HG03045 (cell line): ENCODE measurements around the gene HNRNPLL.

Source experiments
- ATAC-seq: cut with Tn5 transposase; IDR thresholded peaks from one replicate; pipeline ENCODE4 v1.9.1; 2021; ENCODE audit warnings: mild to moderate bottlenecking, moderate library complexity; ENCODE audit not compliant: unreplicated experiment

Gene HNRNPLL

DNA sequence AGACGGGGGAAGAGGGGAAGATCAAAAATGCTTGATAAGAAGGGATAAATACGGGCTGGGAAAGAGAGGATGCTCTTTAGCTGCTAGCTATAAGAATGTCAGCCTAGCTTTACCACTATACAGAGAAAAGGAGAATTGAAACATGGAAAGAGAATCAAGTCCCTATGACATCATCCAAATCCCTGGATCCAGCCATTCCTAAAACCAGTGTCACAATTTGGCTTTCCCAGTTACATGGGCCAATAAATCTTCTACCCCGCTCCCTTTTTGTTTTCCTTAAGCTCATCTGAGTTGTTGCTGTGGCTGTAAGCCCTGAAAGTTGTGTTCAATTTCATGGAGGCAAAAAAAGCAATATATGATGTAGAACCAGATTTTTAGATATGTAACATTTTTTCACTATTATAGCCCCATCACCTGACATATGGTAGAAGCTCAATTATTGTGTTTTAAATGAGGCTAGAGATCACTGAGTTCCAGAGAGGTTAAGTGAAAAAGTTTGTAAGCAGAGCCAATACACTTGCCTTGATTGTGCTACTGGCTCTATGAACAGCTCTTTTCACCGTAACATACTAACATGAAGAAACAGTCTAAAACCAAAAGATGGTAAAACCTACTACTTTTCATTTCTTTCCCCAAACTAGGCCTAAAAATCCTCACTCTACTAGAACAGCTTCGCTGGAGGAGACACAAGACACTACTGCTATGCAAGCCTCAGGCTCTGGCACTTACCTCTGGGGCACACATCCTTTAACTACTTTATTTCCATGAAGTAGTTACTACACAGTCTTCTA is 4.3 kb downstream of the HNRNPLL start:
- ATAC-seq, result no peak

DNA sequence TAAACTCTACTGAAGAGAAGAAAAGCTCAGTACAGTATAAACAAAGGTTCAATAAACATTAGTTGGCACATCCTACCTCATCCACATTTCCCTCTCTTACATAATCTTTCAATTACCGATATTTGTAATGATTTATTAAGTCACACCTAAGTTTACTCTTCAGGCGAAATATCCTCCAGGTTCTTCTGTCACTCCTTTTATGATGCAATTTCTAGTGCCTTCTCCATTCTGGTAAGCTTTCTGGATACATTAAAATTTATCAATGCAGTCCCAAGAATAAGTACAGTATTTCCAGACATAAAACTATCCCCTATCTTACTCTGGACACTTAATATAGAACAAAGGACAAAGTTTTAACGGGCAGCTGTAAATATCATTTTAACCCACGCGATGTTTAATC is 5.6 kb downstream of the HNRNPLL start:
- ATAC-seq, result no peak

DNA sequence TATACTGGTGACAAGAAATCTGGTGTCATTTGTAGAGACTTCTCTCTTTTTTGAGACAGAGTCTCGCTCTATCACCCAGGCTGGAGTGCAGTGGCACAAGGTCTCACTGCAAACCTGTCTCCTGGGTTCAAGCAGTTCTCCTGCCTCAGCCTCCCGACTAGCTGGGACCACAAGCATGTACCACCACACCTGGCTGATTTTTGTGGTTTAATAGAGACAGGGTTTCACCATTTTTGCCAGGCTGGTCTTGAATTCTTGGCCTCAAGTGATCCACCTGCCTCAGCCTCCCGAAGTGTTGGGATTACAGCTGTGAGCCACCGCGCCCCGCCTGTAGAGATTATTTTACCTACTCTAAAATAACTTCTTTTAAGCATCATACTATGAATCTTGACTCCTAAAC is 6.5 kb downstream of the HNRNPLL start:
- ATAC-seq, result no peak

DNA sequence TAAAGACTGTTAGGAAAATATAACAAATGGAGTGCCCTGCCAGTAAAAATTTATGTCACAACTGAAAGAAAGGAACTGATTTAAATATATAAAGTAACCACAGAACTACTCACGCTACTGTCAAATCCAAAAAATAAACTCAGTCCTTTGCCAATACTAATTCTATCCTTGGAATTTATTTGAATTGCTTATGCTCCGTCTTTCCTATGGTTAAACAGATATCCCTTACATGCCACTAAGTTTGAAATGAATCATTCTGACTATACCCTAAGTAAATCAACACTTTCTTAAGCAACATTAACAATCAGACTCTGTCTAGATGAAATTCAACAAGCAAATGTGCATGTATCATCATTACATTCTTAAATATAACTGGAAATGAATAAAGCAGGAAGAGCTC is 9.8 kb downstream of the HNRNPLL start:
- ATAC-seq, result no peak

DNA sequence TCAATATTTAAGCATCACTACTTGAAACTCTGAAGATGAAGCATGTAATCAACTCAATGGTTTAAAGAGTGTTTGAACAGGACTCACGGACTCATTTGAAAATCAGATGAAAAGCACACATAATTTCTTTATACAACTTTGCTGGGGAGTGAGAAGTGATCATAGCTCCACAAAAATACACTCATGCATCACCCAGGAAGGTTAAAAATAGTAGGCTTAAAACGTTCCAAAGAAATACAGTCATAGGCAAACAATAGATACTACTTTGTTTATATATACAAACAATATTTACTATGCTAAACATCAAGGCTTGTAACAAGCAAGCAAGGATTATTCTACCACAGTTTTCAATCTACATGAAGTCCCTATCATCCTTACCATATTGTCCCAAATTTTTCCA is 11.6 kb downstream of the HNRNPLL start:
- no peak for ATAC-seq

DNA sequence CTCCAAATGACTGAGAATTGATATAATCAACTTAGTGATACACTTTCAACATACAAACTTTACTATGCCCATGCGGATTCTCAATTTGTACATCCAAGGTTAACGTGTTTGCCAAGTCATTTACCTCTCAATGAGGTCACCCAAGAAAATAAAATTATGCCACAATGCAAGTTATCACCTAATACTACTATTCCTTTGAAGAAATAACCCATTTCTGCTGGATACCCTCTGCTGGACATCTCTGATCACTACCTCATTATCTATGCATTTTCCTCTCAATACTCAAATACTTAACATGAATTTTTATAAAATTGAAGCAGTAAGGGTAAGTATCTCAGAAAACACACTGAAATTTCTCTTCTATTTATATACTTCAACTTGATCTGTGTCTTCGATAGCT is 12.7 kb downstream of the HNRNPLL start:
- no peak for ATAC-seq

DNA sequence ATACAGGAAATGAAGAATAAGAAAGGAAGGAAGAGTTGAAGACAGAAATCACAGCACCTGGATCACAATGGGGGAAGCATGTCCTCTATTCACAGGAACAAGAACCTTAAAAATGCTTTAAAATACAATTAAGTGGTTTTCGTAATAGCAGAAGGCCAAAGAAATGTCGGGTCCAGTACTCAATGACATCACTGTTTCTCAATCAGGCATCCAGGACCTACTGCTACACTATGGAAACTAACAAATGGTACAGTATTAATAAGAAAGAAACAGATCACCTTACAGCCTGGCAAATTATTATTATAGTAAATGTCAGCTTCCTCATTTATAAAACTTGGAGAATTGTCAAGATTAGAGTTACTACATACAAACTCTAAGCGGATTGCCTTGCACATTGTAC is 15.8 kb downstream of the HNRNPLL start:
- ATAC-seq, result no peak

DNA sequence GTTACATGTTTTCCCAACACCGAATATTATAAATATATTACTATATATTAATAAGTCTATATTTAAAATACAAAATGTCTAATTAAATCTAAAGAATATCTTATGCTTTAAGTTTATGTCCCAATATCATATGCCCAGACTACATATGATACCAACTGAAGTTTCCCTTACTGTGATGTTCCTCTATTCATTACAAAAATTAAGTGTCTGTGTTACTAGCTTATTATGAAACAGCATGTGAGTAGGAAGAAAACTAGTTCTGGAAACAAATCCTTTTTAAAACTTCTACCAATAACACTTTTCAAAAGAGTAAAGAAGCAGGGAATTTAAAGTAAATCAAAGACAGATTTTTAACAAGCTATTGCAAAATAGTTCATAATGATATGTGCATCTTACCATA is 17.8 kb downstream of the HNRNPLL start:
- no peak for ATAC-seq

DNA sequence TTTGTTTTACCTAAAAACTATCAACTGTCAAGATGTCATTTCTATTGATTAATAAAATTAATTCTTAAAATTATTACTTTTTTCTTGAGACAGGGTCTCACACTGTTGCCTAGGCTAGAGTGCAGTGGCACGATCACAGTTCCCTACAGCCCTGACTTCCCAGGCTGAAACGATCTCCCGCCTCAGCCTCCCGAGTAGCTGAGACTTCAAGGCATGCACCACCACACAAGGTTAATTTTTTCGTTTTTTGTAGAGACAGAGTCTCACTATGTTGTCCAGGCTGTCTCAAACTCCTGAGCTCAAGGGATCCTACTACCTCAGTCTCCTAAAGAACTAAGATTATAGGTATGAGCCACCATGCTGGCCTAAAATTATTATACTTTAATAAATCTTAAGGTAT is 18.7 kb downstream of the HNRNPLL start:
- no peak for ATAC-seq

DNA sequence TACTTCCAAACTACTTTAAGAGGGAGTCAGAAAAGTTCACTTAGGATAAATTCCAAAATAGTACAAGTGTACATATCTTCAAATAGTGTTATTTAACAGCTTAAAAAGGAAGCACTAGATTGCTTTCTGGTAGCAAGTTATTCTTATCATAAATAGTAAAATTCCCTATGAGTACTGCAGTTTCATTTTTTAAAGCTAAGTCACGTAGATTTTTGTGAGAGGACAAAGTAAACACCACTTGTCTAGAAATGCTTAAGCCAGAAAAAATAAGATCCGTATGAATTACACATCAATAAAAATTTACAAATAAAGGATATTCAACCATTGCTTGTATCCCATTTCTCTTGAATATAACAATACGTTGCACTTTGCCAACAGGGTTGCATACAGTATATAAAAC is 19.2 kb downstream of the HNRNPLL start:
- no peak for ATAC-seq

DNA sequence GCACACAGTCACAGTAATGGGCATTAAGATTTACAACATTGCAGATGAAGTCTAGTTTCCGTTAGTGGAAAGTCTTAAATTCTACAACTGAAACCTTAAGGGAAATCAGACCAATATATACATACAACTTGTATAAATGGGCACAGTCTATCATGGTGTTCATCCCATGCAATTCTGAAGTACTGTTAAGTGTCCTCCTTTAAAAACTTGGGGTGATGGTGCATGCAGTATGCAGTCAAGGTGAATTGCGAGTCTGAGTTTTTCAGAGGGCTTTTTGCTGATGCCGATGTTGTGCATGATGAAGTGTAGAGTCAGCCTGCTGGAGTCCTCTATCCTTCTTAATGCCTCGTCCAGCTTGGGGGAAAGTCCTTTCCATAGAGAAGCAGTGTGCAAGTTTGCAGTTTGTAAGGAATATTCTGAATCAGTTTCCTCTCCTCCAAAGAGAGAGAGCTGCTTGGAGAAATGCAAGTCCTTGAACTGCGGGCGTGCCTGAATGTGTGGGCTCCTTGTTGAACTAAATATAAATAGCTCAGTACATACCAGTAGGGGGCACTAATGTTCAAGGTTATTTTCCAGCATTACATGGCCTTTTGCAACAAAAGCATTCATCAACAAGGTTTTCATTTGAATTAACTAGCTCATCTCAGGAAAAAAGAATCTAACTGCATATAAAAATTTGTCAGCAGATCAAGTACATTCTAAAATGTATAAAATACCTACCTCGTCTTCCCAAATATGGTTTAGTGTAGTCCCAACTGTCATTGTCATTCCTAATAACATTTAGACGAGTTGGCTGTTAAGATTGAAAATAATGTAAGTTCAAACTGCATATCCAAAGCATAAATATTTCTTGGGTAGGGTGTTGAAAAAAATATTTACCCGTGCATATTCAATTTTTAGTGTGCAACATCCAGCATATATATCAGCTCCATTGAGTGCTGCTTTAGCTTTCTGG is 21.3 kb downstream of the HNRNPLL start:
- ATAC-seq, result peak; percentile 47

DNA sequence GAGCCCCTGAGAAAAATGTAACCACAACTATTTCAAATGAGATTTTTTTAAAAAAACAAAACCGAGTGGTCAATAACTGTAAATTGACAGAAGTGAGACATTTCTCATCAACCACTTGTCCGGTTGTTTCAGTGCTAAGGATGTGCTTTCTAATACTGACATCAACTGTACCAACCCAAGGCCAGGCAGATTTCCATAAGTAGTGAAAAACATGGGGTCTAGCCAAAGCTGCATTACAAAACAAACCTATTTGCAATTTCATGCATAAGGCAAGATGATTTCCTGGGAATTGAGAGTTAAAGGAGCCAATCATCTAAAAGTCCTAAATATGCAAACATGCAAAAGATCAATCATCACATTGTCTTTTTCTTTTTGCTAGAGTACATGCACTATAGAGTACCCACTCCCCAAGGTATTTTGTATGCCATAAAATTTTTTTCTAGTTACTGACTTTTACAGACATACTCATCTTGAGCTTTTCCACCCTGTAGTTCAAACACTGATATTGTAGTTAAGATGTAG is 22.6 kb downstream of the HNRNPLL start:
- ATAC-seq, result no peak

DNA sequence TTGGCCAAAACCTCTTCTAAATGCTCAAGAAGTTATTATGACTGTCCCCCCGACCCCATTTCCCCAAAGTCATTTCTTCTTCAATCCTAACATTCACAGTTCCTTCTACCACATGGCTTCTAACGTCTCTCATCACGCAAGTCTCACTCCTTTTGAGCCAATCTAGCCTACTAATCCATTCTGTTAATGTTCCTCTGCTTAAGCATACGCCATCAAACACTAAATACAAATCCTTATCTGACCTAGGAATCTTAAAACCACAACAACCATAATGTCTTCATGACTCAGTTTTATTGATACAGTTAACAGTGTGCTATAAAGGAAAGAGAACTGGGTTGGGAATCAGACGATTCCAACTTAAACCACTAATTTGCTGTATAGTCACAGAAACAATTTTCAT is 23.9 kb downstream of the HNRNPLL start:
- no peak for ATAC-seq

DNA sequence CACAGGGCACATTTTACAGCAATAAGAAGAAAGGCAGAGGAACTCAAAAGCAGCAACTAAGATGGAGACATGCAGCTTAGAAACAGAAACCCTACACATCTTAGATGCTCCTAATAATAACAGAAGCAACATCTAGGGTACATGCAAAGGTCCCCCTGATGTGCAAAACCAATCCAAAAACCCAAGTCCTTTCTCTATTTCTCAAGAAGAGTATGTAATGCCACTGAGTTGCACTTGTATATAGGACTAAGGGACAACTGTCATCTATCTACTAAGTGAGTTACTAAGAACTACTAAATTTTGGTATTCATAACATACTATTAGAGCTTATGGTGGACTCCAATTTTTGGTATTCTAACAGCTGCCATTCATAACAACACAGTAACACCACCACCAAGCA is 28.4 kb downstream of the HNRNPLL start:
- ATAC-seq, result no peak

DNA sequence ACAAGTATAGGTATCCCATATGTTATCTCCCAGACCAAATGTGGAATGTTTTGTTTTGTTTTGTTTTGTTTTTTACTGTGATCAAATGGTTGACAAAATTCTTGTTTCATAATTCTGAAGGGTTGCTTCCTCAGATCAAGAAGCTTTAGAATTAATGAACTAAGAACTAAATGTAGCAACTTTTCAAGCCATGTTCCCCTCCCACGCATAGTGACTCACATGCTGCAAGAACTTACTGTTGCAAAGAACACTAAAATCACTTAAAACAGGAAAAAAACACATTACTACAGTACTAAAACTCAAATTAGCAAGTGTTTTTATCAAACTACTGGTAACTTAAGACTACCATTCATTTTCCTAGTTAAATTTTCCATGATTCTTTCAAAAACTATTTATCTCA is 30.6 kb downstream of the HNRNPLL start:
- no peak for ATAC-seq

DNA sequence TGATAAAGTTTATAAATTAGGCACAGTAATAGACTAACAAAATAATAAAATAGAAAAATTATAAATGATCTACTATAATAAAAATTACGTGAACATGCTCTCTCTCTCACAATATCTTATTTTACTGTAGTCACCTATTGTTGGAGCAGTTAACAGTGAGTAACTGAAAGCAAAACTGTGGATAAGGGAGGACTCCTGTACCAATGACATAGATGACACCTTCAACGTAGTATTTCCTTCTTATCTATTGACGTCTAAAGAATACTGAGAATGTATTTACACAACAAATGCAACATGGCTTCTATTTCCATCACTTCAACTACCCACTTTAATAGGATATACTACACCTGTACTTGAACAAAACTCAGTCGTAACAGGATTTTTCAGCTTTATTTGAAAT is 31.5 kb downstream of the HNRNPLL start:
- no peak for ATAC-seq

DNA sequence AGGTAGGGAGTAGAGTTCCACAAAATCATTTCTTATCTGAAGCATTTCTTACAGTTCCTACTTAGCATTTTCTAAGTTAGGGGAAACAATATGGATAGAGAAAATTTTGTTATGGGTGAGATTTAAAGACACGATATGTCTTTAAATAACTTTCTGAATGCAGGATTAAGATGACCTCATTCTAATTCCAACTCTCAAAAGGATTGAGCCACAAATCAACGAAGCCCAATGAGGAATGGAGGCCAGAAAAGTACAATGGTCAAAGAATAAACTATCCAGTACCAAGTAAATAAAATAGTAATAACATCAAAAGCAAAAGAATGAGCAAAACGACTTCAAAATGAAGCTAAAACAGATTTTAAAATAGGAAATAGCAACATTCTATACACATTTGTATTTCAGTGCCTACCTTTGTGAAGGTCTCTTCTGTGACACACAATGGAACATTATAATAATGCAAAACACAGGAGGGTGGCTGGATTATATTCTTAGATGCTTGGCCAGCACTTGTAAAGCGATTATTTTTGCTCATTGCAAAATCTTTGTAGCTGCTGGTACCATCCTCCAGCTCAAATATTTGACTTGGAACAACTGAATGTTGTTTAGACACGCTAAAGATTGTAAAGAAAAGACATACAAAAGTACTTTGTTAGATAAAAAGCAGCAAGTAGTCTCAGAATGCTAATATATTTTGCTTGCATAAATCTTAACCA is 33.8 kb downstream of the HNRNPLL start:
- ATAC-seq, result no peak

DNA sequence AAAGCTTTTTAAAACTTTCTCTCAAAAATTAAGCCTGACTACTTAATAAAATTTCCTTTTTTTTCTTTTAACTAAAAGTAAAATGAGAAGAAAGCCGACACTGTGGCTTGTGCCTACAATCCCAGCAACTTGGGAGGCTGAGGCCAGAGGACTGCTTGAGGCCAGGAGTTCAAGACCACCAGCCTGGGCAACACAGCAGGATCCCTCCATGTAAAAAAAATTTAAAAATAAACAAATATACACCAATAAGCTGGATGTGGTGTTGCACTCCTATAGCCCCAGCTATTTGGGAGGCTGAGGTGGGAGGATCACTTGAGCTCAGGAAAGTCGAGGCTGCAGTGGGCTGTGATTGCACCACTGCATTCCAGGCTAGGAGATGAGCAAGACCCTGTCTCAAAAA is 37.4 kb downstream of the HNRNPLL start:
- ATAC-seq, result no peak

DNA sequence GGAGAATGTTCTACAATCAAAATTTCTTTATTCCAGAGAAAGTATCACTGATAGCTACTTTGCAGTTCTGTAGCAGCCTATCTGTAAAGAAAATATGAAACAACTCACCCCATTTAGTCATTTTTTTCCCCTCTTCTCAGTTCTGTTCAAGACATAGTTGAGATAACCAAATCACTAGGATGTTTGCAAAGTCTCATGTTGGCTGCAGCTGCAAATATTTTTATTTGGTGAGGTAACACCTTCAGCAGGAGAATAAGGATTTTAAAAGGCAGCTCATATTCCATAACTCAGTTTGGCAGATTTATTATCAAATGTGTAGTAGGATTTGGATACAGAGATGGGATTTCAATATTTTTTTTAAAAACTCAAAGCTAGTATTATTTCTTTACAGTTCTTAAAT is 41.0 kb downstream of the HNRNPLL start:
- ATAC-seq, result no peak

DNA sequence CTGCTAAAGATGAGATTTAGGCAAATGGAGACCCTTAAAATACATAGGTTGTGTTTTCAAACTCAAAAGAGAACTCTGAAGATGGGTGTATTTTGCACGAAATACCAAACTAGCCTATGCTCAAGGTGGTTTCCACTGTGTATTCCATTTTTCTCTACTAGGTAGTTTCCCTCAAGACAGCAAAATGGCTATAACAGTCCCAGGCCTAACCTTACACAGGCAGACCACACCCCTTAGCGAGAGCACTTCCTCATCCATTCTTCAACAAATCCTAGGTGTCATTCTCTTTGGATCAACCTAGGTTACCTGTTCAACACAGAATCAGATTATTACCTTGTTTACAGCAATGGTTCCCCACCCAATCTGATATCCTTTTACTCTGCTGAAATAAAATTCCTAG is 42.6 kb downstream of the HNRNPLL start:
- no peak for ATAC-seq

DNA sequence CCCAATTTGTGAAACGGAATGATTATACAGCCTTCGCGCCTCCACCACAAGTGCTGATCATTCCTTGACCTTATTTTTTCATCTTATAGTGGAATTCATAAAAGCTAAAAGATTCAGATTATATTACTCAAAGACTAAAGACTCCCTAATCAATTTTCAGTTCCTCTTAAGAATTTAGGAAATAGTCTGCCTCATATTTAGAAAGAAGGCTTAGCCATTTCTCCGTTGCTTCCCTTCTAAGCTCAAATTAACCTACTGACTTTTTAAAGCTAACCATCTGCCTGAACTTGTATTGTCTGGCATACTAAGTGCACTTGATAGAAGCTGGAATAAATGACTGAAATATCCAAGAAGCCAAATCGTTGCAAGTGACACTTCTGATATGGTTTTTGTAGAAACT is 44.7 kb downstream of the HNRNPLL start:
- ATAC-seq, result no peak
